ENCODE measurements around the gene STK25.

- TF ChIP-seq TOX (CRISPR knock-in tag; IDR thresholded peaks at IDR 0.05; ENCODE audit: borderline replicate concordance) = no peak
- TF ChIP-seq SNAI2 (CRISPR knock-in tag; IDR thresholded peaks at IDR 0.05) = no peak
- TF ChIP-seq ZNF70 (CRISPR knock-in tag; IDR thresholded peaks at IDR 0.05) = no peak
- no peak for TF ChIP-seq ARNTL (CRISPR knock-in tag; IDR thresholded peaks at IDR 0.05; ENCODE audit: borderline replicate concordance, low read depth)
- TF ChIP-seq GLIS3 (CRISPR knock-in tag; IDR thresholded peaks at IDR 0.05) = no peak
- TF ChIP-seq CSDC2 (CRISPR knock-in tag; IDR thresholded peaks at IDR 0.05) = no peak
- TF ChIP-seq TCF4 (CRISPR knock-in tag; IDR thresholded peaks at IDR 0.05; ENCODE audit: borderline replicate concordance) = no peak
Measured at GRCh38 chr2:241451840-241452506, 56.4 kb downstream of the STK25 start.
